ENCODE data around the gene HCN3.

HCN3 gene

GRCh38 chr1:155322571-155322952 is 45.3 kb downstream of the HCN3 start:
- no peak for TF ChIP-seq CTCF (IDR thresholded peaks at IDR 0.05; ENCODE audit: low read depth, low read length, missing control alignments)
- H3K4me3 ChIP-seq (ENCODE audit: low read depth, low read length): peak overlapping the region; percentile 73
- DNase-seq (ENCODE audit: low read depth): no peak

- peak; percentile 40 for DNase-seq (ENCODE audit: low read depth)
- peak; percentile 83 for TF ChIP-seq CTCF (IDR thresholded peaks at IDR 0.05; ENCODE audit: low read depth, low read length, missing control alignments)
- H3K4me3 ChIP-seq (ENCODE audit: low read depth, low read length): peak overlapping the region; percentile 73
These were observed 45.9 kb downstream of the HCN3 start for GRCh38 chr1:155322953-155323728.

GRCh38 chr1:155323729-155324036 is 46.4 kb downstream of the HCN3 start:
- H3K4me3 ChIP-seq (ENCODE audit: low read depth, low read length): peak overlapping the region; percentile 73
- peak; percentile 54 for DNase-seq (ENCODE audit: low read depth)

GRCh38 chr1:155324037-155324716 is 46.9 kb downstream of the HCN3 start:
- DNase-seq (ENCODE audit: low read depth): peak; percentile 68
- peak; percentile 4 for TF ChIP-seq CTCF (IDR thresholded peaks at IDR 0.05; ENCODE audit: low read depth, low read length, missing control alignments)
- peak overlapping the region; percentile 73 for H3K4me3 ChIP-seq (ENCODE audit: low read depth, low read length)

More at GRCh38 chr1:155323729-155324036, 46.4 kb downstream of the HCN3 start:
- TF ChIP-seq CTCF (IDR thresholded peaks at IDR 0.05; ENCODE audit: low read depth, low read length, missing control alignments): no peak

- peak overlapping the region; percentile 73 for H3K4me3 ChIP-seq (ENCODE audit: low read depth, low read length)
- peak; percentile 47 for TF ChIP-seq CTCF (IDR thresholded peaks at IDR 0.05; ENCODE audit: low read depth, low read length, missing control alignments)
- no peak for DNase-seq (ENCODE audit: low read depth)
These were observed 47.7 kb downstream of the HCN3 start for GRCh38 chr1:155324717-155325602.

- DNase-seq (ENCODE audit: low read depth): no peak
These were observed 48.3 kb downstream of the HCN3 start for GRCh38 chr1:155325603-155325893.

More at GRCh38 chr1:155325603-155325893, 48.3 kb downstream of the HCN3 start:
- peak overlapping the region; percentile 73 for H3K4me3 ChIP-seq (ENCODE audit: low read depth, low read length)
- no peak for TF ChIP-seq CTCF (IDR thresholded peaks at IDR 0.05; ENCODE audit: low read depth, low read length, missing control alignments)
